KBM-7 (cell line): Measurements from ENCODE around the gene MYL3.
"Not testable (repeated sequence)": the region's sequence is repeated elsewhere in the genome, so short reads cannot be mapped to it uniquely, and the experiment has no call there.

Source experiments
- DNase-seq: peaks from one replicate; pipeline ENCODE4 v3.0.0-alpha.2; 2015
- in situ Hi-C: fragments of 300-500 bp; cut with MboI; formaldehyde crosslinking; loops from 2 replicates; pipeline ENCODE4 v1.14.3; 2020; ENCODE audit warnings: low sequenced_read_pairs, low pct_unique_long_range_greater_than_20kb, mixed read lengths

MYL3 gene

DNA sequence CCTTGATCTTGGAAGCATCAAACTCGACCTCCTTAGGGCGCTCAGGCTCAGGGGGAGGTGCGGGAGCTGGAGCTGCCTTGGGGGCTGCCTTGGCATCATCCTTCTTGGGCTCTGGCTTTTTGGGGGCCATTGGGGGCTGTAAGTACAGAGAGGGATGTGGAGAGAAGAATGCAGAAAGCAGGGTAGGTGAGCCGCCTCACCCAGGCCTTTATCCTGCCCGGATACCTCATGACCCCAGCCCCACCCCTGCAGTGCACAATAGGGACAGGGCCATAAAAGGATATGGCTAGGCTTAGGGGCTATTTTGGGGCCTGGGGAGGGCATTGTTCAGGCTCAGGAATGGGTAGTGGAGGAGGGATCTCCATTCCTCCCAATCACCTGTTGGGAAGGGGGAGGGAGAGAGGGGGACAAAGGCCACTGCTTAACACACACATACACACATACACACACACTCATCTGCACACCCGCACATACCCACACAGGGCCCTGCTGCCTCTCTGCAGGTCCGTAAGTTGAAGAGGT, at the start of gene MYL3:
Gene MYL3 (minus strand): TSS at position 184 of the 522 bp plus-strand sequence. CDS start 54 bp downstream, at position 130.
- no peak for DNase-seq
- in situ Hi-C loops: no loop called here

- in situ Hi-C loops: no loop called here
- no peak for DNase-seq
These were observed 49.7 kb upstream of the MYL3 start for GRCh38 chr3:46912986-46913385.

DNA sequence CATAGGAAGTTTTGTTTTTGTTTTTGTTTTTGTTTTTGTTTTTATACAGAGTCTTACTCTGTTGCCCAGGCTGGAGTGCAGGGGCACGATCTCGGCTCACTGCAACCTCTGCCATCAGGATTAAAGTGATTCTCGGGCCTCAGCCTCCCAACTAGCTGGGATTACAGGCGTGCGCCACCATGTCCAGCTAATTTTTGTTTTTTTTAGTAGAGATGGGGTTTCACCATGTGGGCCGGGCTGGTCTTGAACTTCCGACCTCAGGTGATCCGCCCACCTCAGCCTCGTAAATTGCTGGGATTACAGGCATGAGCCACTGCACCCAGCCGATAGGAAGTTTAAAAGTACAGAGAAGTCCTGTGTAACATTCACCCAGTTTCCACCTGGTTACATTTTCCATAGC, 47.7 kb upstream of the MYL3 start:
- in situ Hi-C loops, DNase-seq: not testable (repeated sequence)

GRCh38 chr3:46910166-46910760, 47.0 kb upstream of the MYL3 start:
- in situ Hi-C loops: no loop called here

DNA sequence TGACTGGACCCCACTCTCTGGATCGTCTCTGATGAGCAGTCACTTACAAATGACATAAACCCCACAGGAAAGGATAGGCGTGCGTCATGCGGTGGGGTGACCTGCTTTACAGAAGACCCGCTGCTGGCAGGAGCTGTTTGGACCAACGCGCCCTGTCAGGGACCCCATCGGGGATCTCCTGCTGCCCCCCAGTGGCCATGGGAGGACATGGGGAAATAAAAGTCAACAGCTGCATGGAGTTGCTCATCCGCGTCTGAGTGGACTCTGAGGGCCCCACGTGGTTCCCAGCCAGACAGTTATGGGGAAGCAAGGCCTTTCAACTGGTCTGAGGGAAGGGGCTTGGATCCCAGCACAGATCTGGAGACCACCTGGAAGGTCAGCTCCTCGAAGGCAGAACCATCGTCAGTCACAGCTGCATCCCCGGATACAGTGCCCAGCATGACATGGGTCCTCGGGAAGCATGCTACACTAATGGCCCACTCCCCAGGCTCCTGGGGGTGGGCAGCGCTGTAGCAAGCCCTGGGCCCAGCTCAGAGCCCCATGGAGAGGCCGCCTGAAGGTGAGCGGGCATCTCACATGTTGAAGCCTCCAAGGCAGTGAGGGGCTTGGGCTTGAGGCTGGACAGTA, 46.4 kb upstream of the MYL3 start:
- DNase-seq: peak; percentile 86
- in situ Hi-C loops: loop anchor here (10.0 kb wide), 1 partner anchor 195 kb away; the partner anchor contains the start of gene PRSS50

More at GRCh38 chr3:46910166-46910760, 47.0 kb upstream of the MYL3 start:
- no peak for DNase-seq

GRCh38 chr3:46908986-46909534, 45.8 kb upstream of the MYL3 start:
- DNase-seq: no peak
- in situ Hi-C loops: loop anchor here (10.0 kb wide), 1 partner anchor 194 kb away; the partner anchor contains the start of gene PRSS50

DNA sequence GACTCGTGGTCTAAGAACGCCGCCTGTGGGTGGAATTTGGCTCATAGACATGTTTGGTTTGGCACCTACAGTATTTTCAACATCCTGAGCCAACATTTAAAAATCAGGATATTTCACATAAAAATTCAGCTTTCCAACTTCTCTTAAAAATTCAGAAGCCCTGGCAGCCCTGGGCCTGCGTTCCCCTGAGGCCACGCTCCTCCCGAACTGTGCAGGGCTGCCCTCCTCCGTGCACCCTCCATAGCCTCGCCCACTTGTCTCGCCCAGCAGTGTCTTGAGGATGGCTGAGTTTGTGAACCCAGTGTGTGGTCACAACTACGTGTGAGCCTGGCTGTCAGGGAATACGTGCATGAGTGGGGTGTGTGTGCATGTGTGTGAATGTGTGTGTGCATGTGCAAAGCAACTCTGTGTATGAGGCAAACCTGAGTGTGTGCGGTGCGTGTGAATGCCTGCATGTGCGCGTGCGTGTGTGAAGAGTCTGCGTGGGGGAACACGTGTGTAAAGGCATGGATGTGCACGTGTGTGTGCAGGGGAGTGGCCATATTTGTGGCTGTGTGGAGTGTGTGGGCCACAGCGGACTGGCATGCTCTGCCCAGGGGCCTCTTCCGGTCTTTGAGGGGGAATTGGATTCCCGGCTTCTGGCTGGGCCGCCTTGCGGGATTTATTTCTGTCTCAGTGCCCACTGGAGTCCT, 45.2 kb upstream of the MYL3 start:
- in situ Hi-C loops: loop anchor here (10.0 kb wide), 1 partner anchor 194 kb away; the partner anchor contains the start of gene PRSS50

GRCh38 chr3:46907960-46908293, 44.7 kb upstream of the MYL3 start:
- in situ Hi-C loops: loop anchor here (10.0 kb wide), 1 partner anchor 193 kb away; the partner anchor contains the start of gene PRSS50
- no peak for DNase-seq

More for the DNA sequence above, 45.2 kb upstream of the MYL3 start:
- DNase-seq: no peak

DNA sequence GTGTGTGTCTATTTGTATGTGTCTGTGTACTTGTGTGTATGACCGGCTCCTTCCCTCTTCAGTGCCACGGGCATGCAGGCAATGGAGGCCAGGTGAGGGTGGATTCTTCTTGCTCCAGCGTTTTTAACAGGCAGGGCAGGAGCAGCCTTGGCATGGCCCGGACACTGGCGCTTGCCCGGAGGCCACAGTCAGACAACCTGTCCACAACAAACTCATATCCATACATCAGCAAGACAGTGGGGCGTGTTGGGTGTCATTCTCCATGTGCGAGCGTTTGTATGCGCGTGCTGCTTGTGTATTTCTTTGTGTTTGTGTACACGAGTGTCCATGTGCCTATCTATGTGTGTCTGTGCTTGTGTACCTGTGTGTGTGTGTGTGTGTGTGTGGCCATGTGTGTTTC, 44.0 kb upstream of the MYL3 start:
- DNase-seq: no peak
- in situ Hi-C loops: loop anchor here (10.0 kb wide), 1 partner anchor 192 kb away; the partner anchor contains the start of gene PRSS50

- in situ Hi-C loops: loop anchor here (10.0 kb wide), 1 partner anchor 192 kb away; the partner anchor contains the start of gene PRSS50
- no peak for DNase-seq
These were observed 43.3 kb upstream of the MYL3 start for GRCh38 chr3:46906471-46907058.

- in situ Hi-C loops: loop anchor here (10.0 kb wide), 1 partner anchor 191 kb away; the partner anchor contains the start of gene PRSS50
- DNase-seq: no peak
These were observed 42.6 kb upstream of the MYL3 start for GRCh38 chr3:46905661-46906451.

- no peak for DNase-seq
- in situ Hi-C loops: loop anchor here (10.0 kb wide), 1 partner anchor 190 kb away; the partner anchor contains the start of gene PRSS50
These were observed 41.9 kb upstream of the MYL3 start for GRCh38 chr3:46905213-46905560.

DNA sequence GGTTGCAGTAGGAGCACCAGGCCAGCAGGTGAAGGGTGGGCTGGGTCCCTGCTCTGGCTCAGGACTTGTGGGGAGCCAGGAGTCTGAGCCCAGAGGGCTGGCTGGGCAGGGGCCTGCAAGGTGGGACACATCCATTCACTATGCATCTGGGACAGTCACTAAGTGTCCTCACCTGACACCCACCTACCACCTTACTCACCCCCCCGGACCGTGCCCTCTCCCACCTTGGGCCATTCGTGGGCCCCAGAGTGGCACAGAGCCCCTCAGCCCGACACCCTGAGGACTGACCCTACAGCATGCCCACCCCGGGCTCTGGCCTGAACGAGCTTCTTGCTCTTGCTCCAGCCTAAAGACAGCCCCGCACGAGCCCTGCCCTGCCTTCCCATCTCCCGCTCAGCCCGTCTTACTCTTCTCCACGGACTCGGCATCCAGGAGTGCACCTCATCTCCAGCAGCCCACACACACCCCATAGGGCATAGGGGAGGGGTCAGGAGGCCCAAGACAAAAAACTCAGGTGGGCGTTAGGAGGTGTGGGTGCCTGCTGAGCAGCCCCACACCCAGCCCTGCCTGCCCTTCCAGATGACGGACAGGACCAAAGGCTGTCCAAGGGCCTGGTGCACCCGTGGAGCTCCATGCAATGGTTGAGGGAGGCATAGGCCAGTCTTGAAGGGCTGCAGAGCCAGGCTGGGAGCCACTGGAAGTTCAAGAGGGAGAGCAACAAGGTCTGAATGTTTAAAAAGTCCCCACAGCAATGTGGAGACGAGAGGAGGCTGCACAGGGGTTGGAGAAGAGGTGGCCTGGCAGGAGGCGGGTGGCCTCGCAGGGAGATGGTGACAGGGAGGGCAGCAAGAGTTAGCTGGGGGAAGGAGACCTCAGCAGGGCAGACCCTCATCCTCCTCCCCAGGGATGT, 41.3 kb upstream of the MYL3 start:
- in situ Hi-C loops: loop anchor here (10.0 kb wide), 1 partner anchor 190 kb away; the partner anchor contains the start of gene PRSS50
- DNase-seq: no peak

GRCh38 chr3:46903341-46904302, 40.4 kb upstream of the MYL3 start:
- in situ Hi-C loops: loop anchor here (10.0 kb wide), 1 partner anchor 189 kb away; the partner anchor contains the start of gene PRSS50
- DNase-seq: no peak

DNA sequence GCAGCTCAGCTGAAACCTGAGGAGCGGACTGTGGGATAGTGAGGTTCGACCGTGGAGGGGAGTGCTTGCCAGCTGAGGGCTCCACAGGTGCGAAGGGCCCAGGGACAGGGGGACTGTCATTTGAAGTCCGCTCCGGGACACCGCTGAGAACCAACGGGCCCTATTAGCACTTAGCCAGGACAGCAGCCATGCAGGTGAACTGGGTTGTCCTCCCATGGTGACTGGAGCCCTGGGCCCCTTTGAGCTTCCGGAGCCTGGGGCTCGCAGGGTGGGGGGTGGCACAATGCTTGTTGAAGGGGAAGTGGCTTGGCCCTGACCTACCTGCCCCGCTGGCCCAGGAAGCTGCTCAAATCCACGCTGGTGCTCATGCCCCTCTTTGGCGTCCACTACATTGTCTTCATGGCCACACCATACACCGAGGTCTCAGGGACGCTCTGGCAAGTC, 39.0 kb upstream of the MYL3 start:
- in situ Hi-C loops: loop anchor here (10.0 kb wide), 1 partner anchor 187 kb away; the partner anchor contains the start of gene PRSS50
- DNase-seq: no peak
